ENCODE measurements around the gene RAD52.

The RAD52 gene

GRCh38 chr12:988646-989045, 39.2 kb upstream of the RAD52 start:
- POLR2A ChIA-PET: interaction anchor here (1.6 kb wide), 1 partner anchor 8 kb away, joined by 4 read pairs; no protein-coding TSS in a partner anchor
- TF ChIP-seq ARNT (IDR thresholded peaks at IDR 0.05) (no peak), HDGF (IDR thresholded peaks at IDR 0.05; ENCODE audit: borderline replicate concordance) (no peak), LEF1 (IDR thresholded peaks at IDR 0.05; ENCODE audit: borderline replicate concordance) (no peak), FOXK2 (IDR thresholded peaks at IDR 0.05) (no peak), CTBP1 (IDR thresholded peaks at IDR 0.05; ENCODE audit: borderline replicate concordance) (no peak), SUZ12 (IDR thresholded peaks at IDR 0.05) (no peak), NFRKB (IDR thresholded peaks at IDR 0.05) (no peak), PKNOX1 (IDR thresholded peaks at IDR 0.05) (no peak), L3MBTL2 (conservative IDR thresholded peaks at IDR 0.05) (no peak), ELF4 (IDR thresholded peaks at IDR 0.05) (no peak), ZNF384 (IDR thresholded peaks at IDR 0.05) (no peak), TARDBP (IDR thresholded peaks at IDR 0.05) (no peak), FOXA1 (IDR thresholded peaks at IDR 0.05) (no peak), BHLHE40 (IDR thresholded peaks at IDR 0.05; ENCODE audit: borderline replicate concordance) (no peak), SP1 (IDR thresholded peaks at IDR 0.05) (no peak)
- CTCF ChIA-PET: interaction anchor here (0.6 to 1.0 kb wide), 3 partner anchors 27 to 413 kb away, joined by 3 to 5 read pairs (median 3); no protein-coding TSS in a partner anchor
- no peak for DNase-seq (ENCODE audit: extremely low spot score)

- POLR2A ChIA-PET: no interaction called here
- no peak for TF ChIP-seq NFRKB (IDR thresholded peaks at IDR 0.05)
- TF ChIP-seq FOXK2 (IDR thresholded peaks at IDR 0.05): no peak
- TF ChIP-seq L3MBTL2 (conservative IDR thresholded peaks at IDR 0.05): no peak
- no peak for TF ChIP-seq SUZ12 (IDR thresholded peaks at IDR 0.05)
- no peak for TF ChIP-seq PKNOX1 (IDR thresholded peaks at IDR 0.05)
- no peak for TF ChIP-seq BHLHE40 (IDR thresholded peaks at IDR 0.05; ENCODE audit: borderline replicate concordance)
- no peak for TF ChIP-seq FOXM1 (IDR thresholded peaks at IDR 0.05; ENCODE audit: borderline replicate concordance)
- TF ChIP-seq ZNF384 (IDR thresholded peaks at IDR 0.05): no peak
- TF ChIP-seq HDGF (IDR thresholded peaks at IDR 0.05; ENCODE audit: borderline replicate concordance): no peak
- no peak for TF ChIP-seq FOXA1 (IDR thresholded peaks at IDR 0.05)
- TF ChIP-seq ARNT (IDR thresholded peaks at IDR 0.05): no peak
- no peak for TF ChIP-seq LEF1 (IDR thresholded peaks at IDR 0.05; ENCODE audit: borderline replicate concordance)
- no peak for TF ChIP-seq CTBP1 (IDR thresholded peaks at IDR 0.05; ENCODE audit: borderline replicate concordance)
- TF ChIP-seq SP1 (IDR thresholded peaks at IDR 0.05): no peak
- no peak for TF ChIP-seq TARDBP (IDR thresholded peaks at IDR 0.05)
- no peak for TF ChIP-seq ELF4 (IDR thresholded peaks at IDR 0.05)
- CTCF ChIA-PET: no interaction called here
- no peak for DNase-seq (ENCODE audit: extremely low spot score)
Measured at GRCh38 chr12:981961-982360, 32.5 kb upstream of the RAD52 start.

GRCh38 chr12:981176-981828, 31.8 kb upstream of the RAD52 start:
- POLR2A ChIA-PET: interaction anchor here (1.4 kb wide), 1 partner anchor 8 kb away, joined by 4 read pairs; no protein-coding TSS in a partner anchor
- no peak for DNase-seq (ENCODE audit: extremely low spot score)
- TF ChIP-seq PKNOX1 (IDR thresholded peaks at IDR 0.05): no peak
- TF ChIP-seq FOXA1 (IDR thresholded peaks at IDR 0.05): no peak
- CTCF ChIA-PET: no interaction called here

- no peak for TF ChIP-seq FOXA1 (IDR thresholded peaks at IDR 0.05)
- no peak for TF ChIP-seq ZNF384 (IDR thresholded peaks at IDR 0.05)
- no peak for TF ChIP-seq SUZ12 (IDR thresholded peaks at IDR 0.05)
- TF ChIP-seq CTBP1 (IDR thresholded peaks at IDR 0.05; ENCODE audit: borderline replicate concordance): no peak
- TF ChIP-seq NFRKB (IDR thresholded peaks at IDR 0.05): no peak
- TF ChIP-seq ARNT (IDR thresholded peaks at IDR 0.05): no peak
- POLR2A ChIA-PET: interaction anchor here (1.7 kb wide), 1 partner anchor 12 kb away, joined by 4 read pairs; the partner anchor contains the start of gene ERC1
- CTCF ChIA-PET: no interaction called here
- no peak for DNase-seq (ENCODE audit: extremely low spot score)
Measured at GRCh38 chr12:979349-979748, 29.9 kb upstream of the RAD52 start.

- ChIA-PET POLR2A (no interaction called here), CTCF (no interaction called here)
- no peak for DNase-seq (ENCODE audit: extremely low spot score)
Measured at GRCh38 chr12:977156-977555, 27.7 kb upstream of the RAD52 start.

GRCh38 chr12:976644-977043, 27.1 kb upstream of the RAD52 start:
- POLR2A ChIA-PET: interaction anchor here (2.4 kb wide), 1 partner anchor 15 kb away, joined by 6 read pairs; the partner anchor contains the start of gene ERC1

More at GRCh38 chr12:977156-977555, 27.7 kb upstream of the RAD52 start:
- no peak for TF ChIP-seq TARDBP (IDR thresholded peaks at IDR 0.05)
- no peak for TF ChIP-seq ZNF384 (IDR thresholded peaks at IDR 0.05)
- no peak for TF ChIP-seq ARNT (IDR thresholded peaks at IDR 0.05)
- no peak for TF ChIP-seq BHLHE40 (IDR thresholded peaks at IDR 0.05; ENCODE audit: borderline replicate concordance)

More at GRCh38 chr12:976644-977043, 27.1 kb upstream of the RAD52 start:
- CTCF ChIA-PET: interaction anchor here (0.6 kb wide), 1 partner anchor 273 kb away, joined by 3 read pairs; no protein-coding TSS in a partner anchor
- DNase-seq (ENCODE audit: extremely low spot score): no peak
- TF ChIP-seq BHLHE40 (IDR thresholded peaks at IDR 0.05; ENCODE audit: borderline replicate concordance) (no peak), L3MBTL2 (conservative IDR thresholded peaks at IDR 0.05) (no peak), FOXA1 (IDR thresholded peaks at IDR 0.05) (no peak)

Data from HEK293T (cell line).